Liver (tissue), 9 donors: ENCODE results near the gene ERMP1. TPM values are rescaled to one million over a fixed set of nuclear protein-coding genes. Genes with fewer than 3 reads are reported as not detected.

Experiments used
- DNase-seq: peaks from one replicate; pipeline ENCODE4 v3.0.0-alpha.2; 2017; ENCODE audit warnings: low spot score
- H3K27ac ChIP-seq, 2 donors: one replicate each; pipeline ENCODE4 v1.7.0; 2013; ENCODE audit warnings: inconsistent platforms in 2 of 2, low read length in 2 of 2, control low read depth in 1 of 2, low read depth in 1 of 2, mild to moderate bottlenecking in 1 of 2
- H3K27me3 ChIP-seq, 4 donors: one replicate each; pipeline versions ENCODE4 v1.6.1 to v1.7.0; 2013; ENCODE audit warnings: low read length in 3 of 4, inconsistent platforms in 1 of 4, mild to moderate bottlenecking in 1 of 4, moderate library complexity in 1 of 4; ENCODE audit not compliant: control insufficient read depth in 4 of 4, insufficient read depth in 4 of 4
- H3K36me3 ChIP-seq, 4 donors: one replicate each; pipeline versions ENCODE4 v1.6.1 to v1.7.0; 2013; ENCODE audit warnings: low read length in 3 of 4, mild to moderate bottlenecking in 3 of 4, low read depth in 1 of 4, moderate library complexity in 1 of 4; ENCODE audit not compliant: control insufficient read depth in 4 of 4, insufficient read depth in 3 of 4
- H3K4me1 ChIP-seq, 4 donors: one replicate each; pipeline versions ENCODE4 v1.6.1 to v1.7.0; 2013; ENCODE audit warnings: low read length in 3 of 4, mild to moderate bottlenecking in 3 of 4, moderate library complexity in 1 of 4; ENCODE audit not compliant: control insufficient read depth in 4 of 4, insufficient read depth in 4 of 4
- H3K4me3 ChIP-seq, 3 donors: one replicate each; pipeline versions ENCODE4 v1.6.1 to v1.7.0; 2013; ENCODE audit warnings: low read length in 3 of 3, control low read depth in 1 of 3, low read depth in 1 of 3, mild to moderate bottlenecking in 1 of 3
- H3K9ac ChIP-seq, 2 donors: one replicate each; pipeline ENCODE4 v1.7.0; 2013; ENCODE audit warnings: low read length in 2 of 2, mild to moderate bottlenecking in 2 of 2, moderate library complexity in 2 of 2, control low read depth in 1 of 2, low read depth in 1 of 2
- H3K9me3 ChIP-seq, 4 donors: one replicate each; pipeline versions ENCODE4 v1.6.1 to v1.7.0; 2013; ENCODE audit warnings: low read length in 3 of 4; ENCODE audit not compliant: control insufficient read depth in 4 of 4
- ATF3 ChIP-seq: IDR thresholded peaks from 2 replicates; pipeline ENCODE4 v1.6.1; 2016; ENCODE audit warnings: antibody characterized with exemption
- CTCF ChIP-seq: fragments of 150-350 bp; IDR thresholded peaks from 2 replicates; pipeline ENCODE4 v1.5.1; 2017; ENCODE audit warnings: improper control_type of control experiment, low read depth, low read length; ENCODE audit not compliant: missing input control
- EGR1 ChIP-seq, 2 donors: IDR thresholded peaks; 2 replicates each; pipeline ENCODE4 v1.6.1; 2016 to 2018; ENCODE audit warnings: antibody characterized with exemption in 2 of 2, low read depth in 2 of 2
- FOXA1 ChIP-seq: IDR thresholded peaks from 2 replicates; pipeline ENCODE4 v1.6.1; 2016; ENCODE audit warnings: antibody characterized with exemption
- FOXA2 ChIP-seq: IDR thresholded peaks from 2 replicates; pipeline ENCODE4 v1.6.1; 2016; ENCODE audit warnings: antibody characterized with exemption
- GABPA ChIP-seq, 2 donors: IDR thresholded peaks in 1 of 2; conservative IDR thresholded peaks in 1 of 2; 2 replicates each; pipeline ENCODE4 v1.6.1; 2016; ENCODE audit warnings: antibody characterized with exemption in 2 of 2, mild to moderate bottlenecking in 1 of 2, moderate library complexity in 1 of 2
- HNF4A ChIP-seq, 2 donors: conservative IDR thresholded peaks; 2 replicates each; pipeline ENCODE4 v1.6.1; 2016; ENCODE audit warnings: antibody characterized with exemption in 2 of 2, mild to moderate bottlenecking in 2 of 2
- HNF4G ChIP-seq: IDR thresholded peaks from 2 replicates; pipeline ENCODE4 v1.6.1; 2016; ENCODE audit warnings: antibody characterized with exemption
- MAX ChIP-seq: IDR thresholded peaks from 2 replicates; pipeline ENCODE4 v1.6.1; 2016; ENCODE audit warnings: antibody characterized with exemption
- NR2F2 ChIP-seq: IDR thresholded peaks from 2 replicates; pipeline ENCODE4 v1.6.1; 2016; ENCODE audit warnings: antibody characterized with exemption
- RAD21 ChIP-seq, 2 donors: IDR thresholded peaks; 2 replicates each; pipeline ENCODE4 v1.6.1; 2016; ENCODE audit warnings: antibody characterized with exemption in 2 of 2, mild to moderate bottlenecking in 2 of 2
- REST ChIP-seq: IDR thresholded peaks from 2 replicates; pipeline ENCODE4 v1.6.1; 2016; ENCODE audit warnings: antibody characterized with exemption, mild to moderate bottlenecking
- RXRA ChIP-seq, 2 donors: IDR thresholded peaks; 2 replicates each; pipeline ENCODE4 v1.6.1; 2017 to 2018; ENCODE audit warnings: antibody characterized with exemption in 2 of 2, mild to moderate bottlenecking in 1 of 2
- TAF1 ChIP-seq: conservative IDR thresholded peaks from 2 replicates; pipeline ENCODE4 v1.6.1; 2016; ENCODE audit warnings: antibody characterized with exemption, mild to moderate bottlenecking
- YY1 ChIP-seq: IDR thresholded peaks from 2 replicates; pipeline ENCODE4 v1.6.1; 2016; ENCODE audit warnings: antibody characterized with exemption, mild to moderate bottlenecking
- ZBTB33 ChIP-seq: IDR thresholded peaks from 2 replicates; pipeline ENCODE4 v1.6.1; 2016; ENCODE audit warnings: antibody characterized with exemption
- WGBS: extraction: QIAGEN DNeasy Blood & Tissue Kit; methylation state at CpG from one replicate; pipeline ENCODE4 v1.1.7; 2013; 5-methylcytosine and 5-hydroxymethylcytosine counted together
- polyA plus RNA-seq, 2 donors: library from polyadenylated mRNA; stranded (reverse) in 1 of 2; unstranded in 1 of 2; fragments of 200-250 nt in 1 of 2; fragments of >200 nt in 1 of 2; fragmentation: Nextera tagmentation in 1 of 2; extraction: Ambion mirVana in 1 of 2; gene quantifications; one replicate each; pipeline versions ENCODE4 v1.2.1 to v1.2.3, GENCODE V29; 2013 to 2015
- total RNA-seq, 2 donors: library from RNA; depleted of rRNA; stranded (reverse); fragments of >200 nt; gene quantifications; one replicate each; pipeline ENCODE4 v1.2.3, GENCODE V29; 2014
- donor health status: healthy.
- donor health status: healthy.
- donor health status: healthy.
- donor health status: healthy.
- donor health status: healthy.

Gene ERMP1
- total and polyA plus RNA-seq, 4 donors, result 2.7 to 19.5 (median 9.6) TPM

GRCh38 chr9:5825895-5826622 lies 6.9 kb downstream of the ERMP1 start:
- H3K4me3 ChIP-seq, result no peak overlapping the region
- H3K9me3 ChIP-seq, result no peaks in the 10 kb centered on the region
- no peaks in the 10 kb centered on the region for H3K4me1 ChIP-seq
- H3K9ac ChIP-seq, result no peak overlapping the region
- DNase-seq, result no peak
- no peaks in the 10 kb centered on the region for H3K27me3 ChIP-seq
- no peak overlapping the region for H3K27ac ChIP-seq
- H3K36me3 ChIP-seq, result peaks cover 3 to 16% (median 8%) of the 10 kb centered on the region in 4 donors
- 85% methylated on average over 2 of the region's 2 CpGs for WGBS
- no peak for TF ChIP-seq EGR1 (IDR thresholded peaks at IDR 0.05; ENCODE audit: low read depth in 2 of 2)
- no peak for TF ChIP-seq YY1
- no peak for TF ChIP-seq RAD21 (IDR thresholded peaks at IDR 0.05)
- no peak for TF ChIP-seq MAX
- TF ChIP-seq NR2F2, result no peak
- TF ChIP-seq HNF4G, result no peak
- TF ChIP-seq REST, result no peak
- no peak for TF ChIP-seq HNF4A (conservative IDR thresholded peaks at IDR 0.05)
- TF ChIP-seq GABPA (IDR thresholded peaks at IDR 0.05 in 1 of 2, conservative IDR thresholded peaks at IDR 0.05 in 1 of 2), result no peak
- no peak for TF ChIP-seq ZBTB33
- TF ChIP-seq CTCF, result no peak
- TF ChIP-seq FOXA2, result no peak
- TF ChIP-seq TAF1, result no peak
- TF ChIP-seq FOXA1, result no peak
- TF ChIP-seq ATF3, result no peak
- TF ChIP-seq RXRA (IDR thresholded peaks at IDR 0.05), result no peak
